22Rv1 (cell line): ENCODE data around the gene PALD1.

Source experiments
- CTCF ChIP-seq: fragments of 450-650 bp; IDR thresholded peaks from 2 replicates; pipeline ENCODE4 v1.5.1; 2017; ENCODE audit warnings: mild to moderate bottlenecking
- ZFX ChIP-seq: fragments of 450-650 bp; IDR thresholded peaks from 2 replicates; pipeline ENCODE4 v1.6.1; 2017; ENCODE audit warnings: antibody characterized with exemption, borderline replicate concordance

GRCh38 chr10:70601746-70602145 lies 123.2 kb downstream of the PALD1 start:
- TF ChIP-seq CTCF (no peak), ZFX (no peak)
